HL-60/S4 (cell line): ENCODE data around the gene SEZ6L.
"Not testable (repeated sequence)": the region's sequence is repeated elsewhere in the genome, so short reads cannot be mapped to it uniquely, and the experiment has no call there.

Experiments used
- in situ Hi-C: fragments of 300-500 bp; cut with MboI; formaldehyde crosslinking; loops from 2 replicates; pipeline ENCODE4 v1.14.3; 2022; ENCODE audit warnings: low sequenced_read_pairs

SEZ6L gene

DNA sequence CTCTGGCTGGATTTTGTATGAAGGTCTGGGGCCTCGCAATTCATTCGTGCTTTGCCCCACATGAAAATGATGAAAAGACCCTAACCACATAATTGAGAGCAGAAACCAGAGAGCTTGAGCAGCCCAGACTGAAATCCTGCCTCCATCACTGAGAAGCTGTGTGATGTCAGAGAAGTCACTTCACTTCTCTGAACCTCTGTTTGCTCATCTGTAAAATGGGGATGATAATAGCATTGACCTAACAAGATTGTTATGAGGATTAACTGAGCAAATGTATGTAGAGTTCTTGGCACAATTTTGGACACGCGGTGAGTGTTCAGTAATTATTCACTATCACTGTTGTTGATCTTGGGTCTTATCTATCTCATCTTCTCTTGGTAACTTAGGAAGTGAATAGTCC is 203.6 kb downstream of the SEZ6L start:
- in situ Hi-C loops = no loop called here

DNA sequence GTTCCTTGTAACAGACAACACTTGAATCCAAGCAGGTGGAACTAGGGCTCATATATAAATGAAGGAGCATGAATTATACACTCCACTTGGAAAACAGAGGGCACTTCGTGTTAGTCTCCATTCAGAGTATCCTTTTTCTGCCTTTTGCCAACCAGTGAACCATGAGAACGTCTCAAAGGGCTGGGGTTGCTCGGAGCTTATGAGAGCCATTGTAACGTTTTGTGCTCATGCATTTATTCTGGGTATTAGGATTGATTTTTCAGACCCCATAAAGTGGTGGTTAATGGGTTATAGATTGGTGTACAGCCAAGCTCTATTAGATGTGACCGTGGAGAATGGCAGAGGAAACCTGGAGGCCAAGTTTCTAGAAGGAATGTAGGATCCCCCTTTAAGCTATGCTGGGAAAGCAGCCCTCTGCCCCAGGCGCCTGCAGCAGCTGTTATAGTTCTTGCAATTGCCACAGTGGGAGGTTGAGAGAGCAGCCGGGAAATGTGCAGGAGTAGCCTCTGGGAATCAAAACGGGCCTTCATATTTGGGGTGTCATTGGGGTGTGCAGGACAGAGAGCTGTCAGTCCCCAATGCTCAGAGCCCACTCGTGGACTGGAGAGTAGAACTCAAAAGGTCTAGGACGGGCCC is 205.2 kb downstream of the SEZ6L start:
- in situ Hi-C loops = no loop called here

DNA sequence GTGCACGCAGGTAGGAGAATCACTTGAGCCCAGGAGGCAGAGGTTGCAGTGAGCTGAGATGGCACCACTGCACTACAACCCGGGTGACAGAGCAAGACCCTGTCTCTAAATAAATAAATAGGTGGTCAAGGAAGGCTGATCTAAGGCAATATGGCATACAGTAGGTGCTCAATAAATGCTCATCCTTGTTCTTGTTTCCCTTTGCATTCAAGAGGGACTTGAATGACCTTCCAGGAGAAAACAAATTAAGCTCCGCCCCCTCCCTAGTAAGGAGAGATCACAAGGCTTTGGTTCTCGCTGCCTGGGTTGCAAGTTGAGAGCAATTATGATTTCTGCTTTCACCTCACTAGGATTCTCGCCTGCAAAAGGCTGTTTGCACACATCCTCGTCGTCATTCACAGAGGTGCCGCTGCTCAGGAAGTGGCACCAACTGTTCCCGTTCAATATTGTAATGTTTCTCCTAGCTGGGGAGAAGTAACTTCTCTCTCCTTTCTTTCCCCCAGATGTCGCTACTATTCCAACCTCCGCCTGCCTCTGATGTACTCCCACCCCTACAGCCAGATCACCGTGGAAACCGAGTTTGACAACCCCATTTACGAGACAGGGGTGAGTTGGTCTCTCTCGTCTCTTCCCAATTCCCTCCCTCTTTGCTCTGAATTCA is 208.0 kb downstream of the SEZ6L start:
- in situ Hi-C loops = no loop called here

DNA sequence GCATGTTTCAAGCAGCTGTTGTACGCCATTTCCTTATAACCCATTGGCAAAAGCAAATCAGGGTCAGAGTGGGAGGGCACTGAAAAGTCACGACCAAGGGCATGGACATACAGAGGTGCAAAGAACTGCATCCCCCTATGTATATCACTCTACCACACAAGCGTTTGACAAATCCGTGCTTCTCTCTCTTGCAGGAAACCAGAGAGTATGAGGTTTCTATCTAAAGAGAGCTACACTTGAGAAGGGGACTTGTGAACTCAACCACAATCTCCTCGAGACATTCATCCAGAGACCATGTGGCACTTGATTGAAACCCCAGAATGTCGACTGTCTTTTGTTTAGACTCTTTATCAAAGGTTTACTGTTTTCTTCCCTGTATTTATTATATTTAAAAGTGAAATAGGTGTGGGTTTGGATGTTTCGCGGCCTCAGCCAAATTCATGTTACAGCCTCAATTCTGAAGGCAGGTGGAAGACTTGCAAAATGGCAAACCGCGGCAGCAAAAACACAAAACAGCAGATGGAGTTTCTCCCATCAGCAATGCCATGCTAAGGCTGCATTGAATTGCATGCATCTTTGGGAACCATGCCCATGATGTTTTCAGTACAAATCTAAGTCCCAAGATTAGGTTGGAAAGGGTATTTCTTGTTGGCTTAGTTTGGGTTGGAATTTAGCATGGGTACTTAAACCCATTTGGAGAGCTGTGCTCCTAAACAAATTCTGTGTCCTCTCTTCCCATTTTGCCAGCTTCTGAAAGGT is 211.0 kb downstream of the SEZ6L start:
- in situ Hi-C loops = no loop called here

DNA sequence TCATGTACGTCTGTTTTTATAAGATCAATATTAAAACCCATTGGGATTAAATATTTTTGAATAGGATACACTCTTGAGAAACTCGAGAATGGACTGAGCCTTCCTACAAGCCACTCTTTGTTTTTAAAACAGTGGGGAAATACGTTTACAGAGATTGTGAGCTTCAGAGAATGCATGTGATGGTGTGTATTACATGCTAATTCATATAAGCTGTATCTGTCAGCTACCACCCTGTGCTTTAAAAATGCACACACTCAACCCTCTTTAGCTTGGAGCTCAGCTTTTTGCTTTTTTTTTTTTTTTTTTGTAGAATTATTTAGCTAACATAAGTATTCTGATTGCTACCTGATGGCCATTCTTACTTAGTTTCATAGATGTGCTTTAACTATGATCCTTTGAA is 213.5 kb downstream of the SEZ6L start:
- in situ Hi-C loops = no loop called here

DNA sequence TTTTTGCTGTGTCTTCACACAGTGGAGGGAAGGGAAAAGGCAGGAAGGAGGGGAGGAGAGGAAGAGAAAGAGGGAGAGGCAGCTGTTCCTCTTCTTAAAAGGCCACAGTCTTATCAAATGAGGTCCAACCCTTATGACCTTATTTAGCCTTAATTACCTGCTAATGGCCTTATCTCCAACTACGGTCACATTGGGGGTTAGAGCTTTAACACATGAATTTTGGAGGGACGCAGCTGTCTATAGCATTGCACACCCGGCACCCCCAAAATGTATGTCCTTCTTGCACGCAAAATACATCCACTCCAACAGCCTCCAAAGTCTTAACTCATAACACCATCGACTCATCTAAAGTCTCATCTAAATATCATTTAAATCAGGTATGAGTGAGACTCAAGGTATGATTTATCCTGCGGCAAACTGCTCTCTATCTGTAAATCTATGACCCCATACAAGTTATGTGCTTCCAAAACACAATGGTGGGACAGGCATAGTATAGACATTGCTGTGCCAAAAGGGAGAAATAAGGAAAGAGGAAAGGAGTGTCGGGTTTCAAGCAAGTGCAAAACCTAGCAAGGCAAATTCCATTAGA is 214.8 kb downstream of the SEZ6L start:
- in situ Hi-C loops = no loop called here

DNA sequence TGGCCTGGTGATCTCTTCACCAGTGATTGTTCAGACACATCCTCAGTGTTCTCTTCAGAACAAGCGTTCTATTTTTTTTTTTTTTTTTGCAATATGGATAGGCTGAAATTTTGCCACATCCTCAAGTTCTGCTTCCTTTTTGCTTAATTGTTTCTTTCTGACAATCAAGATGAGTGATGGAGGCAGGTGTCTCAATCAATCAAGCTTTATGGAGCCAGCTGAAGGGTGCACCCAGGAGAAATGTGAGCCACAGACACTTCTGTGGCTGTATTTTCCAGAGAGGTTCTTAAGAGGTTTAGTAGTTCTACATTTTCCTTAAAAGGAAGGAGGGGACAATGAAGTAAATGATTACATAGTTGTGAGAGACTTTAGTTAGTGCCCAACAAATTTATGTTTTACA is 215.9 kb downstream of the SEZ6L start:
- in situ Hi-C loops = no loop called here

DNA sequence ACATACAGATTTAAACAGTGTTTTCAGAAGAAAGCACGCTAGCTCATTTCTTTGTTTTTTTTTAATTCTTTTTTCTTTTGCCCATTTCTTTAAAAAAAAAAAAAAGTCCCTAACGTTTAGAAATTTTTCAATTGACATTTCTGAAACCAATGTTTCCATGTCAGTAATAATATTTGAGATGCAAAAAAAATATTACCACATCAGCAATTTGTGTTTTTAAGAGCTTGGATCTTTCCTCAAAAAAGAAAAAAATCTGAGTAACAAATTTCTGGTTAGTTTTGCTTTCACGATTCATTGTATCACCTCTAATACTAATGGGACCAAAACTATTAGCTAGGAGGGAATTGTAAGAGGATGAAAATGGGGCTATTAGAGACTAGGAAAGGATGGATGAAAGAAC is 219.9 kb downstream of the SEZ6L start:
- in situ Hi-C loops = no loop called here

DNA sequence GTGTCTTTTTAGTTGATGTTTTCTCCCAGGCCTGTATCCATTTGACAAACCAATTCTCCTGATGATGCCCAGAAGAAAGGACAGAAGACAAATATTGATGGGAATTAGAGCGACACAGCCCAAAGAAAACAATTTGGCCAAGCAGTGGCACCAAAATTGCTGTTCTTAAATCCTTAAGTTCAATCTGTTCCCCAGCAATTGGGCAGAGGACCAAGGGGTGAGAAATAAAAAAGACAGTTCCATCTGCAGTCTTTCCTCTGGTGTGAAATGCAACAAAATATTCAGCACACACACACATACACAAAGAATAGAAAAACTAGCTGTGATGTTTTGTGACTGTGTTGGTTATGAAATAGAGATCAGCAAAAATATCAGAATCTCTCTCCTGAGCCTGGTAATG is 221.8 kb downstream of the SEZ6L start:
- in situ Hi-C loops = loop anchor here (5.0 kb wide), 1 partner anchor 71 kb away; no protein-coding TSS in a partner anchor

DNA sequence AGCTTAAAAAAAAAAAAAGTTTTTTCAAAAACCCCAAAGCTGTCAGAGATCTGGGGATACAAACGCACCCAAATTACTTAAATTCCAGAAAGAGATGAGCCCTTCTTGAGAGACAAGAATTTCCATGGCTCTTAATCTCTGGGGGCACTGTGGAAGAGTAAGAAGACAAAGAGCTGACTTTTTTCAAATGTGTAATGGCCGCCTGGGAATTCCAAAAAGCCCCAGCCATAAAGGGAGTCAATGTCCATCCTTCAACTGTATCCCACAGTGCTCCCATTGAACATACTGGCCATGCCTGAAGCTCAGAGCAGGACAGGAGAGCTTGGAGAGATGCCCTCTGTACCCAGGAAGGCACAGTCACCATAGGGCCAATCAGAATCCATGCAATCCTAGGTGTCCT is 222.4 kb downstream of the SEZ6L start:
- in situ Hi-C loops = loop anchor here (5.0 kb wide), 1 partner anchor 71 kb away; no protein-coding TSS in a partner anchor

DNA sequence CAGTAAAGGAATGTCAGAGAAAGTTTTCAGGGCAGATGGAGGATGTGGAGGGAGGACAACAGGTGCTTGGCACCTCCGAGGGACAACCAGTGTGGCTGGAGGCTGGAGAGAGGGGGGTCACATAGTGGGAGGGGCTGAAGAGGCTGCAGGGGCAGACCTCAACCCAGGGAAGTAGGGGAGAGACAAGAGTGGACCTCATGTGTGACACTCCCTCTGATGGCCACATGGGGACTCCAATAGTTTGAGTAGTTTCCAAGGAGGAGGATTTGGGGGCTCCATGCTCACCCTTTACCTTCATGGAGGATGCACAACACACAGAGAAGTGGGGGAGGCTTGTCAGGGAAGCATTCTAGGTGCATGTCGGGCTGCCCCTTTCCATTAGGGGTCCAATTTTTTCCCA is 224.7 kb downstream of the SEZ6L start:
- in situ Hi-C loops = loop anchor here (5.0 kb wide), 1 partner anchor 68 kb away; no protein-coding TSS in a partner anchor

DNA sequence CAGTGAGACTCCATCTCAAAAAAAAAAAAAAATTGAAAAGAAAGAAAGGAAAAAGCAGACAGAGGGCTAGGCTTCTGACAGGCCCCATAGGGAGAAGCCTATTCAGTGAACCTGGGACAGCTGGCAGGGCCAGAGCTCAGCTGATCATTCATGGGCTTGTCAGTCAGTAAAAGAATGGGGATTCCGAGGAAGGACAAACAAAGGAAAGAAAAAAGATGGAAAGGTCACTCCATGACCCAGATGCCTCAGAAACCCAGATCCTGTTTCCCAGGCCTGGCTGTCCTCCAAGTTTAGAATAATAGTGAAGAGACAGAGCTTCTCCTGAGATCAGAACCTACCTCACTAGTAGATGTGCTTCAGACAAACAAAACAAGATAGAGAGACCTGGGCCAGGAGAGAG is 225.5 kb downstream of the SEZ6L start:
- in situ Hi-C loops = loop anchor here (5.0 kb wide), 1 partner anchor 68 kb away; no protein-coding TSS in a partner anchor

DNA sequence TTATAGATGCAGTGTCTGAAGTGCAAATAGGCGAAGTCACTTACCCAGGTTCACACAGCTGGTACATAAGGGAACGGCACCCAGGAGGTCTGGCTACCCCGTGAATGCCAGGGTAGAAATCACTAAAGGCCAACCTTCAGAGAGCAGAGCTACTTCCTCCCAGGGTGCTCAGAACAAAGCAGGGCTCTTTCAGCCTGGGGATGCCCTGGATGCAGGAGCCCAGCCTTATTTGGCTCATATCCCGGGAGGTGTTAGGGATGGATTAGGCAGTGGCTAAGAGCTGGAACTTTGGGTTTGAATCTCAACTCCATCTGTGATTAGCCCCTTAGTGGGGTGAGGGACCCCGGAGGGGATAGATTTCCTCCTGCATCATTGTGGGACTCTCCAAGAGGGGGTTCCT is 226.7 kb downstream of the SEZ6L start:
- in situ Hi-C loops = no loop called here

DNA sequence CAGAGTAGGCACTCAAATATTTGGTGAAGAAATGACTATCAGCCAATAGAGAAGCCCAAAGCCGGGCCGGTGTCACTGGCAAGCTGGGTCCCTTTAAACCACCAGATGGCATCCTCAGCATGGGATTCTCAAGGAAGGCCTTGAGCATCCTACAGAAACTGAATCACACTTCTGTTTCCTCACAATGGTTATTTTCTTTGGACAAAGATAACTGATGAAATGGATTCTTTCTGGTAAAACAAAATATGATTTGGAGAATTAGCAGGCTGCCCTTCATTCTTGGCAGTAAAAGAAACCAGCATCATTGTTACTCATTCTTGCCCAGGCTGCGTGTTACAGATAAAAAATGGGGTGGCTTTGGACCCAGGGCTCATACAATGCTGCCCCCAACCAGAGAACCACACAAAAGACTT is 229.5 kb downstream of the SEZ6L start:
- in situ Hi-C loops = no loop called here

DNA sequence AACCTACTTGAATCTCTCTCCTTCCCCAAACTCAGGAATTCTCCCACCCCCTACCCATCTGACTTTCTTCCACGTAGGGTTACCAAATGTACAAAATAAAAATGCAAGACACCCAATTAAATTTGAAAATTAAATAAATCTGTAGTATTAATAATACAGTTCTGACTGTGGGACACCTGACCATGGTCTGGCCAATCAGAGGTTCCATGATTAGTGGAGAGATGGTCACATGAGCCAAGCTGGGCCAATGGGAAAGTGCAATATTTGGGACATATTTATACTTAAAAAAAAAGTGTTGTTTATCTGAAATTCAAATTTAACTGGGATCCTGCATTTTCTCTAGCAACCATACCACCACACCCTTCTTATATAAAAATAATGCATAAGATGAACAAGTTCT is 230.0 kb downstream of the SEZ6L start:
- in situ Hi-C loops = no loop called here

DNA sequence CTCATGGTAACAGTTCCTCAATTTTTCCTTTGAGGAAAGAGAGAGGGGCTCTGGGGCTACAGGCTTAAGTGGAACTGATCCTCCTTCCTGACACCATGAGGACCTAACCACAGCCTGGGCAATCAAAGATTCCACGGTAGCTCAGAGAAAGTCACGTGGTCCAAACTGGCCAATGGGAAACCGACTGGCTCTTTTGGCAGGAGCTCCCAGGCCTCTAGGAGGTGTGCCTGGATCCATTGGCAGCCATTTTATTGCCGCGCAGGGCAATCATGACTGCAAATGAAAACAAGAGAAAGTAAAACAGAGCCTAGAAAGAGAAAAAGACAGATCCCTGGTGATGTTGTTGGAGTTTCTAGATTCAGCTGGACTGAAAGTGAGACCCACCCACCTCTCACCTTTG is 232.5 kb downstream of the SEZ6L start:
- in situ Hi-C loops = no loop called here

DNA sequence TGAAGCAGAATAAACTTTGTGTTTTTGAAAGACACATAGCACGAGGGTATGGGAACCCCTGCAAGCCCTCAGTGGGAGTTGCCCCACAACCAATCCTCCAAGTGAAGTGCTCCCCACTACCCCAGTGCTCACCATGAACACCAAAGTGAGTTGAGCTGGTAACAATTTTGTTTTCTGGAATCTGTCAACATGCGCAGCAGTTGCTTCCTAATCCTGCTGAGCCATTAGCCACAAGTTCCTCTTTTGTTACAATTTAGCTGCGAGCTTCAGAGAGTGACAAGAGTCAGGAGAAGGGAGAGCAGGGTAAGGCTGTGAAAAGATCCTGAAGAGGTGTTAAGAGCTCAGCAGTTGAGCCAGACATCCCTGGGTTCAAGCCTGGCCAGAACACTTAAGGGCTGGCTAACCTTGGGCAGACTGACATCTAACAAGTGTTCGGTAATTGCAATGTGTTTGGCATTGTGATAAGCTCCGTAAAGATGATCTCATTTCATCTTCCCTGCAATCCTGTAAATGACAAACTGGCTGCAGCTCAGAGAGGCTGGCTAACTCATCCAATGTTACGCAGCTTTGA is 235.7 kb downstream of the SEZ6L start:
- in situ Hi-C loops = no loop called here

DNA sequence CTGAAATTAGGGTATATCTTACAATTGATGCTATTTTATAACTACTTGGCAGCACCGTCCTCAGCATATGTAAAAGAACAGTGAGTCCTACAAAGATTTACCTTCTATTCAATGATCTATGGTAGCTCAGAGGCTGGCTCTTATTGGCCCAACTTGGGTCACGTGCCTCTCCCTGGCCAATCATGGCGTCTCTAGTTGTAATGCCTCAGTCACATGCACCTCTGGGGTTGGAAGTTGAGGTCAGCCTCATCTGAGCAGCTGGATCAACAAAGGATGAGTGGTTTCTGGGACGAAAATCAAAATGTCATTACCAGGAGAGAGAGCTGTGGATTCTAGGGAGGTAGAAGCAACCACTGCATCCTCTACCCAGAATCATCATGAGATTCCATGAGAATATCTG is 236.9 kb downstream of the SEZ6L start:
- in situ Hi-C loops = no loop called here

DNA sequence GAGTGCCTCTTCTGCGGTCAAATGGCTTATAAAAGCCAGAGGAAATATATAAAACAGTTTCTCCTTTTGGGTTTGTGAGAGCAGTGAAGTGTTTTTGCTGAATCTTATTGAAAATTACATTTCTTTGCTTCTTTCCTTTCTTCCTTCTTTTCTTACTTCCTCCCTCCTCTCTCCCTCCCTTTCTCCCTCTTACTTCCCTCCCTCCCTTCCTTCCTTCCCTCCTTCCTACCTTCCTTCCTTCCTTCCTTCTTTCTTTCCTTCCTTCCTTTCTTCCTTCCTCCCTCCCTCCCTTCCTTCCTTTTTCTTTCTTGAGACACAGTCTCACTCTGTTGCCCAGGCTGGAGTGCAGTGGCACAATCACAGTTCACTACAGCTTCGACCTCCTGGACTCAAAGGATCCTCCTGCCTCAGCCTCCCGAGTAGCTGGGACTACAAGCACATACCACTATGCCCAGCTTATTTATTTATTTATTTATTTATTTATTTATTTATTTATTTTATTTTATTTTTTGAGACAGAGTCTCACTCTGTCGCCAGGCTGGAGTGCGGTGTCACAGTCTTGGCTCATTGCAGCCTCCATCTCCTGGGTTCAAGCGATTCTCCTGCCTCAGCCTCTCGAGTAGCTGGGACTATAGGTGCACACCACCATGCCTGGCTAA is 239.4 kb downstream of the SEZ6L start:
- in situ Hi-C loops = not testable (repeated sequence)

DNA sequence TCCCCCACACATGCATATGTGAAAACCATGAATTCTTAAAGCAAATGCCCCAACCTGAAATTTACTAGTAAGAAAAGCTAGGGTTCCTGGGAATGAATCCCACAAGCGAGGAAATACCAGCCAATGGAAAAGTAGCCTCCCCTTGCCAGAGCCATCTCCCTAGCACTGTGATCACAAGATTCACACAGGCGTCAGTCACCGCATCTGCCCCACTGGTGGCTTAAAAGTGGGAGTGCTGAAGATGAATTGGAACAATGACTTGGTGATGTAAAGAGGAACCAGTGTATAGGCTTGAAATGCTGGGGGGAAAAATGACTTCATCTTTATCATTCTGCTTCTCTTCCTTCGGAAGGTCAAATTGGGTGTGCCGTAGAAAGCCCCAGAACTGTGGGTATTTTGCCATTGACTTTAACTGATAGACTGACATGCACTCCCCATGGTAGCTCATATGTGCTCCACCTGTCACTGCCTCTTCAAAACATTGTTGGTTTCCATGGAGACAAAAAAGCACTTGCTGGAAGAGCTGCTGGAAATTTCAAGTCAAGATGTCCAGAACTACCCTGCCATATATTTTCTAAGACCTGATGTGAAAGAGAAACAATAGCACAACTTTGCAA is 240.6 kb downstream of the SEZ6L start:
- in situ Hi-C loops = no loop called here
